HepG2 (cell line): ENCODE results near the gene PEMT. TPM values are rescaled to one million over a fixed set of nuclear protein-coding genes. Genes with fewer than 3 reads are reported as not detected.

Experiments
- ARNTL ChIP-seq: sonication (generic); formaldehyde crosslinking; IDR thresholded peaks from 2 replicates; pipeline ENCODE4 v1.4.0; 2020; ENCODE audit warnings: mild to moderate bottlenecking, missing genetic modification reagents
- ATF2 ChIP-seq: sonication (generic); formaldehyde crosslinking; IDR thresholded peaks from 2 replicates; pipeline ENCODE4 v1.4.0; 2020; ENCODE audit warnings: missing genetic modification reagents
- CREBL2 ChIP-seq: sonication (generic); formaldehyde crosslinking; IDR thresholded peaks from 2 replicates; pipeline ENCODE4 v1.8.1; 2023; ENCODE audit warnings: missing genetic modification reagents, mild to moderate bottlenecking, borderline replicate concordance
- CTCF ChIP-seq: sonication (generic); formaldehyde crosslinking; IDR thresholded peaks from 2 replicates; pipeline ENCODE4 v1.5.0; 2020; ENCODE audit warnings: mild to moderate bottlenecking, missing genetic modification reagents, moderate library complexity
- FOXA1 ChIP-seq, 2 experiments: fragments of 450-650 bp in 1 of 2; sonication (generic) in 1 of 2; formaldehyde crosslinking in 1 of 2; IDR thresholded peaks; 2 replicates each; pipeline versions ENCODE4 v1.4.0 to v1.6.1; 2016 to 2020; ENCODE audit warnings: missing genetic modification reagents in 1 of 2
- GZF1 ChIP-seq: sonication (generic); formaldehyde crosslinking; IDR thresholded peaks from 2 replicates; pipeline ENCODE4 v1.5.1; 2020; ENCODE audit warnings: mild to moderate bottlenecking, missing genetic modification reagents
- HDAC6 ChIP-seq: fragments of 200-600 bp; sonication (generic); IDR thresholded peaks from 2 replicates; pipeline ENCODE4 v1.7.0; 2017; ENCODE audit warnings: mild to moderate bottlenecking, antibody characterized with exemption, low read length, low read depth
- HIC2 ChIP-seq: sonication (generic); formaldehyde crosslinking; IDR thresholded peaks from 2 replicates; pipeline ENCODE4 v1.9.0; 2022; ENCODE audit warnings: low read depth, missing genetic modification reagents
- KDM4B ChIP-seq: sonication (generic); formaldehyde crosslinking; IDR thresholded peaks from 2 replicates; pipeline ENCODE4 v1.4.0; 2020; ENCODE audit warnings: missing genetic modification reagents
- KMT2A ChIP-seq: sonication (generic); formaldehyde crosslinking; IDR thresholded peaks from 2 replicates; pipeline ENCODE4 v1.4.0; 2020; ENCODE audit warnings: missing genetic modification reagents
- RFX3 ChIP-seq: IDR thresholded peaks from 2 replicates; pipeline ENCODE4 v1.6.1; 2016; ENCODE audit warnings: missing biosample characterization, missing genetic modification reagents
- SALL1 ChIP-seq: sonication (generic); formaldehyde crosslinking; IDR thresholded peaks from 2 replicates; pipeline ENCODE4 v1.8.0; 2022; ENCODE audit warnings: mild to moderate bottlenecking, missing genetic modification reagents
- SOX6 ChIP-seq, 2 experiments: fragments of 450-650 bp in 1 of 2; sonication (generic) in 1 of 2; formaldehyde crosslinking in 1 of 2; IDR thresholded peaks; 2 replicates each; pipeline versions ENCODE4 v1.4.0 to v1.6.1; 2017 to 2020; ENCODE audit warnings: antibody characterized with exemption in 1 of 2, mild to moderate bottlenecking in 1 of 2, missing genetic modification reagents in 1 of 2
- TFAP4 ChIP-seq: sonication (generic); IDR thresholded peaks from 2 replicates; pipeline ENCODE4 v1.6.1; 2016; ENCODE audit warnings: low read depth, borderline replicate concordance
- TFDP2 ChIP-seq: sonication (generic); formaldehyde crosslinking; IDR thresholded peaks from 2 replicates; pipeline ENCODE4 v1.4.0; 2020; ENCODE audit warnings: missing genetic modification reagents
- TFE3 ChIP-seq: IDR thresholded peaks from 2 replicates; pipeline ENCODE4 v1.6.1; 2016
- ZBTB3 ChIP-seq: sonication (generic); formaldehyde crosslinking; IDR thresholded peaks from 2 replicates; pipeline ENCODE4 v1.4.0; 2020; ENCODE audit warnings: low read depth, mild to moderate bottlenecking, moderate library complexity, missing genetic modification reagents, borderline replicate concordance
- ZKSCAN1 ChIP-seq: fragments of 150-350 bp; IDR thresholded peaks from 2 replicates; pipeline ENCODE4 v1.6.1; 2014; ENCODE audit warnings: low read length
- ZNF30 ChIP-seq: sonication (generic); formaldehyde crosslinking; IDR thresholded peaks from 2 replicates; pipeline ENCODE4 v1.5.0; 2020; ENCODE audit warnings: mild to moderate bottlenecking, missing genetic modification reagents
- polyA plus RNA-seq, 8 experiments: library from polyadenylated mRNA; depleted of rRNA in 3 of 8; stranded (reverse) in 7 of 8; unstranded in 1 of 8; fragments of >200 nt; fragmentation: Illumina TruSeq in 4 of 8; extraction: Trizol in 4 of 8; gene quantifications; 2 replicates each; pipeline versions ENCODE4 v1.2.1 to v1.2.3, GENCODE V29; 2011 to 2016; ENCODE audit warnings: low read depth in 4 of 8, missing spikeins in 1 of 8, mixed read lengths in 1 of 8; ENCODE audit not compliant: insufficient read depth in 1 of 8
- total RNA-seq, 5 experiments: library from RNA; depleted of rRNA; stranded (reverse); fragments of >200 nt; fragmentation: Illumina TruSeq; extraction: Trizol; gene quantifications; 2 replicates each; pipeline ENCODE4 v1.2.3, GENCODE V29; 2016; ENCODE audit warnings: low read depth in 1 of 5

Gene PEMT
- total and polyA plus RNA-seq, 2 of the 13 experiments (the other 11 are each of a cell fraction or from before 2014, with no cell fraction given), result 31.7 to 43.6 TPM

GRCh38 chr17:17591355-17592298, at the start of gene PEMT (continued):
- no peak for TF ChIP-seq ZNF30 (CRISPR knock-in tag)
- no peak for TF ChIP-seq ZKSCAN1
- peak; percentile 60 for TF ChIP-seq ATF2 (CRISPR knock-in tag)
- TF ChIP-seq ARNTL (CRISPR knock-in tag), result no peak; the same call in none of the 2 replicates
- TF ChIP-seq KDM4B (CRISPR knock-in tag), result no peak
- TF ChIP-seq CREBL2 (CRISPR knock-in tag), result no peak
- TF ChIP-seq TFAP4, result peak; percentile 55; the same call in 1 of the 2 replicates
- peak; percentile 75; the same call in 1 of the 2 replicates for TF ChIP-seq KMT2A (CRISPR knock-in tag)
- no peak; the same call in 1 of the 2 replicates for TF ChIP-seq CTCF
- no peak; the same call in 1 of the 2 replicates for TF ChIP-seq GZF1
- no peak for TF ChIP-seq HDAC6
- peak; percentile 79 for TF ChIP-seq TFDP2 (CRISPR knock-in tag)
- TF ChIP-seq ZBTB3 (CRISPR knock-in tag), result no peak
- no peak for TF ChIP-seq RFX3 (CRISPR knock-in tag)
- TF ChIP-seq SALL1, result peak; percentile 65
- TF ChIP-seq FOXA1 (IDR thresholded peaks at IDR 0.05), result no peak
- no peak; the same call in 1 of the 2 replicates for TF ChIP-seq FOXA1 (CRISPR knock-in tag; IDR thresholded peaks at IDR 0.05)
- no peak for TF ChIP-seq HIC2
- no peak for TF ChIP-seq SOX6 (IDR thresholded peaks at IDR 0.05)
- TF ChIP-seq SOX6 (CRISPR knock-in tag; IDR thresholded peaks at IDR 0.05), result peak; percentile 72
- peak; percentile 46 for TF ChIP-seq TFE3 (CRISPR knock-in tag)
